Breast epithelium (tissue), 3 donors: ENCODE measurements around the gene DMRT1.

Source experiments
- CTCF ChIP-seq, 3 donors: fragments of 450-650 bp; IDR thresholded peaks; one replicate each; pipeline ENCODE4 v1.5.1; 2016 to 2017; ENCODE audit warnings: antibody characterized with exemption in 3 of 3, mild to moderate bottlenecking in 3 of 3, moderate library complexity in 3 of 3
- POLR2A ChIP-seq: fragments of 450-650 bp; IDR thresholded peaks from one replicate; pipeline ENCODE4 v1.6.1; 2016; ENCODE audit warnings: antibody characterized with exemption, mild to moderate bottlenecking, moderate library complexity

GRCh38 chr9:826500-827280 is 14.8 kb upstream of the DMRT1 start:
- TF ChIP-seq CTCF (IDR thresholded peaks at IDR 0.05), result no peak
- TF ChIP-seq POLR2A, result no peak
